Kasumi-1 (cell line): ENCODE results near the gene GPX7.

Experiments
- DNase-seq, 2 experiments: peaks; one replicate each; lab custom pipeline; 2025; lab: John Stamatoyannopoulos, UW

The GPX7 gene

DNA sequence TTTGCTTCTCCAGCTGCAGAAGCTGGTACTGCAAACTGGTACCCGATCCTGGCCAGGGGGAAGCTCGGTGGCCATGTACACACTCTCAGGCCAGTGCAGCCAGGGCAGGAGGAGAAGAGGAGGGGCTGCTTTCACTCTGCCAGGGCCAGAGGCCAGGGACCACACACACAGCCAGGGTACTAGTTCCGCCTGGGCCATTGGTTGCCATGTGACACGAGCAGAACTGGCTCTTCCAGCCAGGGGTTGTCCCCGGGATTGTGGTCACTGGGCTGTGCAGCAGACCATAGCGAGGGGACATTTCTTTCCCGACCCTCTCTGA is 27.1 kb downstream of the GPX7 start:
- no peak for DNase-seq

- no peak for DNase-seq
Measured at GRCh38 chr1:52629667-52630066, 27.5 kb downstream of the GPX7 start.

GRCh38 chr1:52631759-52632331 is 29.7 kb downstream of the GPX7 start:
- DNase-seq = peak; percentile 40 to 53

DNA sequence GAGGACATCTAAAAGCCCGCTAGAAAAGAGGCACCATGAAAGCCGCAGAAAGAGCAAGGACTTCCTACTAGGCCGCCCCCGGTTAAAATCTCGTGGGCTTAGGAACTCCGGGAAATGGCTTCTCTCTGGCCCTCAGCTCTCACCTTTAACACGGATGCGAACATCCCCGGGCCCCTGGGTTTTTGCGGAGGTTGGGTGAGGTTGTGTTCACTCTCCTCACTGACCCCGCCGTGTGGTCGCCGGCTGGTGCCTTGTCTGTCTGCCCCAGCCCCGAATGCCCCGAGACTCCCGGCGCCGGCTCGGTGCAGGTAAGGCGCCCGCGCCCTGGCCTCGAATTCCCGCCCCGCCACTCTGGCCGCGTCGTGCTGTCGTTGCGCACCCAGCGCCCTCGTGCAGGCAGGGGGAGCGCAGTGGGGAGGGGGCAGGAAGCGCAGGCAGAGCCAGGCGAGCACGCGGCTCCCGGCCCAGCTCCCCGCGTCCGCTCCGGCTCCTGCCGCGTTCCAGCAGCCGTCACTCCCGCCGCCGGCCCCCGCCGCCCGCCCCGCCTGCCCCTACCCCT is 30.6 kb downstream of the GPX7 start, which contains the start of gene SHISAL2A:
Gene SHISAL2A, plus strand, starts transcription at position 437 of the 559 bp plus-strand sequence. CDS start 326 bp downstream, outside the sequence.
- DNase-seq = peak; percentile 43 to 47

DNA sequence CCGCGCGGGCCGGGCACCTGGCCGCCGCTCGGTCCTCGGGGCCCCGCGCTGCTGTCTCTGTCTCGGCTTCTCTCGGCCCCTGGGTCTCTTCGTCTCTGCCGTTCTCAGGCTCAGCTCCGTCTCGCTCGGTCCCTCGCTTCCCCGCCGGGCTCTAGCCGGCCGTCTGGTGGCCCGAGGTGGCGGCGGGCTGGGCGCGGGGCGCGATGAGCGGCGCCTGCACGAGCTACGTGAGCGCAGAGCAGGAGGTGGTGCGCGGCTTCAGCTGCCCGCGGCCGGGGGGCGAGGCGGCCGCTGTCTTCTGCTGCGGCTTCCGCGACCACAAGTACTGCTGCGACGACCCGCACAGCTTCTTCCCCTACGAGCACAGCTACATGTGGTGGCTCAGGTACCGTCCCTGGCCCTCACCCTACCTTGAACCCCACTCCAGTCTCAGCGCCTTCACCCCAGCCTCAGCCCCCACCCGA is 31.2 kb downstream of the GPX7 start:
- DNase-seq = peak in 1 of 2 experiments; percentile 23

DNA sequence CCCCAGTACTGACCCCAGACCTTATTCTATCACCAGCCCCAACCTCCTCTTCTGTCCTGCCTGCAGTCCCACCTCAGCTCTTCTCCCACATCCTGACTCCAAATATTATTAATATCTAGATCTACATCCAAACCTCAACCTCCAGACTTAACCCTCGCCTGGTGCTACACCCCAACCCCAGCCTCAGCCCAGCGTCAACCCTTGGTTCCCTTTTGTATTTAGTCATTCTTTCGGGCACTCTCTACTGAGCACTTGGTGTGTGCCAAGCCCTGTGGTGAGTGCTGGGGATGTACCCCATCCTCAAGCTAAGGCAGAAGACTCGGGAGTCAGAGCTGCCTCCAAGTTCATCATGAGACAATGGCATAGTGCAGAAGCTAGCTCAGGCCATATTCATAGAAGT is 31.9 kb downstream of the GPX7 start:
- DNase-seq = peak; percentile 18 to 19

GRCh38 chr1:52635321-52636089 is 33.3 kb downstream of the GPX7 start:
- DNase-seq = peak in 1 of 2 experiments; percentile 12

DNA sequence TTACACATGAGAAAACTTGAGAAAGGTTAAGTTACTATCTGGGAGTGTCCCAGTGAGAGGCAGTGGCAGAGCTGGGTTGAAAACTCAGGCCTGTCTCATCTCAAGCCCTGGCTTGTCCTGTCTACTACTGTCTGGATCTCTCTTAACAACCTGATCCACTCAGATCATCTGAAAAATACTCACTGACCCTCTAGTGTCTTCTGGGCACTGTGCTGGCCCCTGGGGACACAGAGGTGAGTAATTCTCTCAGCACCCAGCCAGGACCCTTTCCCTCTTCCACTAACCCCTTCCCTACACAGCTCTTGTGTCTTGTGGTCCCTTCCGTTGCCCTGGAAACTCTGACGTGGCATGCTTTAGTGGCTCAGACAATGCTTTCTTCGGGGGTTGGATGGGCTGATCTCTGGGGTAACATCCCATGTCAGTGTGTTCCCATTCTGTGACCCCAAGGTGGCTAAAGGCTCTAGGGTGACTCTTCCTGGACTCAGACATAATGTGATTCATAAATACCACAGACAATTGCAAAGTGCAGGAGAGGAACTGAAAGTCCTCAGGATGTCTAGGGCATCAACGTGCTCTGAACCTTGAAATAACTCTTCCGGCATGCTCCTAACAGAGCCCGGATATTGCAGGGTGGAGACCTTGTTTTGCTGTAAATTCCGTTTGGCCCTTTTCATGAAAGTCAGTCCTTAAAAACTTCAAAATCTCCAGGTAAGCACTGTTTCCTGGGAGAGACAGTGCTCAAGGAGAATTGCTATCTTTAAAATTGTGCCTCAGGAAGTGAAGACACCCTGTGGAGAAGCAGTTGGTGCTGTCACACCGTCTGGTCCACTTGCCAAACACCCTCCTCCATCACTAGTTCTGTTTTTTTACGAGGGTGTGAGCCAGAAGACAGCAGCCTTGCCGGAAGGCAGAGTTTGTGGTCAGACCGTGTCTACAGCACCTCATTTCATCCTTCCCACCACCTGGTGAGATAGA is 34.8 kb downstream of the GPX7 start:
- peak; percentile 91 to 95 for DNase-seq

DNA sequence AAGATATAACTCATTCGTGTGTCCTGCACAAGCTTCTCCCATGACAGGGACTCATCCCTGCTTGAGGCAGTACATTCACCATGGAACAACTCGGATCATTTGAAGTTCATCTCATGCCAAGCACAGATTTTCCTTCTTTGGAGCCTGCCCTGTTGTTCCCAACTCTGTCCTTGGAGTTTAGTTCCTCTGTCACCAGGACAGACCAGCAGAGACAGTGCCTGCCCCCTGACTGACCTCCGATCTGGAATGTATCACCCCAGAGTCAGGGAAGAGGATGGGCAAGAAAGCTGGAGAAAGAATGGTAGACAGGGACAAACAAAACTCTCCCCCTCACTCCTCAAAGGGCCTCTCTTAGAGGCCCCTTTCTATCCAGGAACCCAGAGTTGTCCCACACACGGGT is 35.8 kb downstream of the GPX7 start:
- no peak for DNase-seq

DNA sequence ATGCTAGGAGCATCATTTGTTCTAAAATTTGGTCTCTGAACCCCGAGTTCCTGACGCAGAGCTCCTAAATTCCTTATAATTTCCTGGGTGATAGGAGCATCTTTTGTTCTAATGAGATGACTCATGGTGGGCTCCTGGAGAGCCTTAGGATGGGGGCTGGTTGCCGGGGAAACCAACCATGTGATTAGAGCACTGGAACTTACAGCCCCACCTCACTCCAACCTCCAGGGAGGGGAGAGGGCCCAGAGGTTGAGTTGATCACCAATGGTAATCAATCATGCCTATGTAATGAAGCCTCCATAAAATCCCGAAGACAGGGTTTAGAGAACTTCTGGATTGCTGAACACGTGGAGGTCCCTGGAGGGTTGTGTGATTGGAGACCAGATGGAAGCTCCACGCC is 38.5 kb downstream of the GPX7 start:
- DNase-seq = no peak

DNA sequence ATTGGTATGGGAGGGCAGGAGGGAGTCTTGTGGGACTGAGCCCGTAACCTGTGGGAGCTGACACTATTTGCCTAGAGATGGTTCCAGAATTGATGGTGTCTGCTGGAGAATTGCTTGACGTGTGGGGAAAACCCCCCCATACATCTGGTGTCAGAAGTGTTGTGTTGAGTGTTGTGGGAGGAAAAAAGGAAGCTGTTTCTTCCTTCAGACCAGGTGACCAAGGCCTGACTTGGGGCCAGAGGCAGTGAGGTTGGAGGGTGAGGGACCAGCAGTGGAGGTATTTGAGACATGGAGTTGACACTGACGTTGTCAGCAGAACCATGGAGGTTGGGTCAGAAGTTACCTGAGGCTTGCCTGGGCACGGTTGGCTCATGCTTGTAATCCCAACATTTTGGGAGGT is 39.1 kb downstream of the GPX7 start:
- DNase-seq = peak; percentile 15 to 24

- DNase-seq = no peak
Measured at GRCh38 chr1:52645261-52645660, 43.1 kb downstream of the GPX7 start.

- no peak for DNase-seq
Measured at GRCh38 chr1:52651904-52652303, 49.7 kb downstream of the GPX7 start.

GRCh38 chr1:52653207-52653849 is 51.2 kb downstream of the GPX7 start:
- DNase-seq = no peak

GRCh38 chr1:52654063-52654462 is 51.9 kb downstream of the GPX7 start:
- no peak for DNase-seq

GRCh38 chr1:52657702-52658101 is 55.5 kb downstream of the GPX7 start:
- no peak for DNase-seq
